ENCODE measurements around the gene CDC16. TPM values are rescaled to one million over a fixed set of nuclear protein-coding genes. Genes with fewer than 3 reads are reported as not detected.

CDC16 gene
- total and polyA plus RNA-seq, 2 of the 4 experiments (the other 2 are of a cell fraction) = 41.6 to 66.6 TPM

DNA sequence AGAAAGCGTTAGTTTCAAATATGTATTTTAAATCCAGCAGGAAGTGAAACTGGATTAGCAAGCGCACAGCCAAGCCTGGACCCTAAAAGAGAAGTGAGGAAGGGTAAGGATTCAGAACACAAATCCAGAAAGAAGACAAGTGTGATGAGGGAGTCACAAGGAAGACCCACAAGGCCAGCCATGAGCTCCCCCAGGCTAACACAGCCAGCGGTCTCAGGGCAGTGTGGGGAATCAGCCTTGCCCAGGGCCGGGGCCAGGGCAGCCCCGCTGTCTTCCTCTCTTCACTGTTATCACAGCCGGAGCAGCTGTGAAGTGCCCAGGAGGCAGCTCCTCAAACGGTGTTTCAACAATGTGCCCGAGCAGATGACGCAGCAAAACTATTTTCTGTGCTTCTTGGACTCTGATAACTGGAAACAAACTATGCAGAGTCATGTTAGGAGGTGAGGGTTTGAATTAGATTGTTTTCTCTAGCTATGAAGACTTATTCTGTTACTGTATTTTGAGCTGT lies 12.2 kb upstream of the CDC16 start:
- H3K4me1 ChIP-seq (ENCODE audit: control insufficient read depth, insufficient read depth, low read length) = peaks cover 2% of the 10 kb centered on the region; the same call in 1 of the 2 replicates
- peak overlapping the region; percentile 86; the same call in 1 of the 2 replicates for H3K14ac ChIP-seq (replicated peaks; ENCODE audit: low read depth, low read length)
- intact Hi-C loops (cut with micrococcal nuclease) = no loop called here
- peak; percentile 48 for DNase-seq
- H3K27ac ChIP-seq (ENCODE audit: insufficient read depth, low read length) = no peak overlapping the region
- H2BK5ac ChIP-seq (ENCODE audit: low read depth, low read length, poor library complexity, severe bottlenecking) = no peak overlapping the region
- H3K79me1 ChIP-seq (ENCODE audit: low read depth in 1 of 2, low read length in 2 of 2) = peaks cover 0 to 3% of the 10 kb centered on the region in 2 experiments; a peak in 2 of 4 replicates
- ChIA-PET CTCF (interaction anchor here (0.8 kb wide), 1 partner anchor 16 kb away, joined by 3 read pairs; no protein-coding TSS in a partner anchor), POLR2A (ENCODE audit: unreplicated experiment) (no interaction called here)
- H2AFZ ChIP-seq (replicated peaks; ENCODE audit: low read length, poor library complexity) = peak overlapping the region; percentile 87
- H3K36me3 ChIP-seq (ENCODE audit: control insufficient read depth, insufficient read depth, low read length) = no peaks in the 10 kb centered on the region
- peak; percentile 22 for ATAC-seq (ENCODE audit: low read depth)
- H3K4ac ChIP-seq (ENCODE audit: low read depth, low read length) = peak overlapping the region; percentile 45
- peak; percentile 12; the same call in 1 of the 2 replicates for TF ChIP-seq MAFK (IDR thresholded peaks at IDR 0.05; ENCODE audit: low read depth, low read length)
- TF ChIP-seq MXI1 (IDR thresholded peaks at IDR 0.05; ENCODE audit: borderline replicate concordance, low read depth, low read length) = no peak
- peak; percentile 67; the same call in 1 of the 2 replicates for TF ChIP-seq NFE2L2 (IDR thresholded peaks at IDR 0.05; ENCODE audit: low read depth, low read length)
- H3K9me1 ChIP-seq (ENCODE audit: insufficient read depth, low read length) = 0 out of 2 replicates have a peak, but pooled peaks cover 2% of the 10 kb centered on the region
- H4K20me1 ChIP-seq (ENCODE audit: insufficient read depth, low read length) = no peaks in the 10 kb centered on the region
- H3K4me2 ChIP-seq (ENCODE audit: low read depth, low read length) = no peak overlapping the region; the same call in 1 of the 2 replicates
- dilution Hi-C loops (cut with HindIII; ENCODE audit: low sequenced_read_pairs, unreplicated experiment) = no loop called here
- WGBS, 2 experiments (ENCODE audit: extremely low coverage in 2 of 2, insufficient read length in 1 of 2) = 45% methylated on average over 4 of the region's 9 CpGs; no CpG with 5 or more reads in 1 of the 2 experiments
- peak overlapping the region; percentile 20; the same call in 1 of the 2 replicates for H4K91ac ChIP-seq (ENCODE audit: insufficient read depth, low read depth, low read length)
- H3K23ac ChIP-seq (ENCODE audit: low read depth, low read length) = no peak overlapping the region; the same call in 1 of the 2 replicates
- no peak overlapping the region for H3K4me3 ChIP-seq (ENCODE audit: insufficient read depth, low read depth, low read length)
- H3K27me3 ChIP-seq (ENCODE audit: control insufficient read depth, insufficient read depth, low read length) = no peaks in the 10 kb centered on the region
- H2BK20ac ChIP-seq (ENCODE audit: low read depth, low read length) = peak overlapping the region; percentile 51; the same call in 1 of the 2 replicates
- H3K9me3 ChIP-seq (ENCODE audit: control insufficient read depth, insufficient read depth, low read length) = no peaks in the 10 kb centered on the region
- no TSS peak for BruUV-seq (replicated peaks)
- H4K8ac ChIP-seq (ENCODE audit: low read depth in 2 of 2, low read length in 2 of 2) = peak overlapping the region in 1 of 2 experiments; percentile 54; a peak in 2 of 4 replicates
- peak overlapping the region; percentile 25; the same call in 1 of the 3 replicates for H2BK15ac ChIP-seq (ENCODE audit: low read depth, low read length)
- H3K9ac ChIP-seq (ENCODE audit: low read depth, low read length) = peak overlapping the region; percentile 45; the same call in 1 of the 2 replicates
- H3K56ac ChIP-seq (ENCODE audit: extremely low read depth, insufficient read depth, low read length) = peak overlapping the region; percentile 3; the same call in 1 of the 2 replicates
- H2AK5ac ChIP-seq (ENCODE audit: low read depth, low read length) = peak overlapping the region; percentile 43; the same call in 1 of the 2 replicates
- peak overlapping the region; percentile 44 for H2BK120ac ChIP-seq (ENCODE audit: low read depth, low read length)
- in situ Hi-C loops (cut with MboI; ENCODE audit: low sequenced_read_pairs) = no loop called here
- H3K18ac ChIP-seq (ENCODE audit: low read depth, low read length) = peak overlapping the region; percentile 69; the same call in 1 of the 2 replicates
- H2AK9ac ChIP-seq (replicated peaks; ENCODE audit: low read depth, low read length, poor library complexity) = peak overlapping the region; percentile 67
- peak overlapping the region; percentile 12; the same call in 1 of the 2 replicates for H4K5ac ChIP-seq (ENCODE audit: low read depth, low read length)

All from IMR-90 (cell line).